ENCODE data around the gene GTF2F1.
A peak's percentile ranks its signal among the peaks of the same experiment; 100 is the strongest.
"Not testable (repeated sequence)": the region's sequence is repeated elsewhere in the genome, so short reads cannot be mapped to it uniquely, and the experiment has no call there.

The GTF2F1 gene

DNA sequence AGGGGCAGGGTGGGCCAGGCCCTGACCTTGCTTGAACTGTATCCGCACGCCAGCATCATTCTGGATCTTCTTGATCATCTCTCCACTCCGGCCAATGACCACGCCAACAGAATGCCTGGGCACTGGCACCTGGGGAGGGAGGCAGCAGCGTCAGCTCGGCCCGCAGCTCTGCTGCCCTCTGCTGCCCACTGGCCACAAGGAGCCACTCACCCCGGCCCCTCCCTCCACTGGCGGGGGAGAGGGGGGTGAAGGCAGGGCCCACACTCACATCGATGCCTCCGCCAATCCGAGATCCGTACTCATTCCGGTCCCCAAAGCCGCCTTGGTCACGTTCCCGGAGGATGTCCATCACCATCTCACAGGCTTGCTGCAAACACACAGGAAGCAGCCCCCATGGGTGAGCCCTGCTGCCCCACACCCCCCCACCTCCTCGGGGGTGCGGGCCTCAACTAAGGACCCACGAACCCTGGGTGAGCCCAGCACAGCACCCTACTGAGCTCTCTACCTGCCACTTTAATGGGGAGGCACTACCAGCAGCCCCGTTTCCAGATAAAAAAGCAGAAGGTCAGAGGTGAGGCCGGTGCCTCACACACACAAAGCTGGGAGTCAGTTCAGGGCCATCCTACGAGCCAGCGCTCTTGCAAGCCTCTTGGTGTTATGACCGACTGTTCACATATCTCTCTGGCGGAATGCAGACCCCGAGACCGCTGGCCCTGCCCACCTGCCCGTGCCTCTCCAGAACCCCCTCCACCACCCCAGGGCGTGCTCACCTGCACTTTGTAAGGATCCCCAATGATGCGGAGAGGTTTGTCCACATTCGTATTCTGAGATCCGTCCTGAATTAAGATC, 25.0 kb upstream of the GTF2F1 start:
- no peak for DNase-seq

DNA sequence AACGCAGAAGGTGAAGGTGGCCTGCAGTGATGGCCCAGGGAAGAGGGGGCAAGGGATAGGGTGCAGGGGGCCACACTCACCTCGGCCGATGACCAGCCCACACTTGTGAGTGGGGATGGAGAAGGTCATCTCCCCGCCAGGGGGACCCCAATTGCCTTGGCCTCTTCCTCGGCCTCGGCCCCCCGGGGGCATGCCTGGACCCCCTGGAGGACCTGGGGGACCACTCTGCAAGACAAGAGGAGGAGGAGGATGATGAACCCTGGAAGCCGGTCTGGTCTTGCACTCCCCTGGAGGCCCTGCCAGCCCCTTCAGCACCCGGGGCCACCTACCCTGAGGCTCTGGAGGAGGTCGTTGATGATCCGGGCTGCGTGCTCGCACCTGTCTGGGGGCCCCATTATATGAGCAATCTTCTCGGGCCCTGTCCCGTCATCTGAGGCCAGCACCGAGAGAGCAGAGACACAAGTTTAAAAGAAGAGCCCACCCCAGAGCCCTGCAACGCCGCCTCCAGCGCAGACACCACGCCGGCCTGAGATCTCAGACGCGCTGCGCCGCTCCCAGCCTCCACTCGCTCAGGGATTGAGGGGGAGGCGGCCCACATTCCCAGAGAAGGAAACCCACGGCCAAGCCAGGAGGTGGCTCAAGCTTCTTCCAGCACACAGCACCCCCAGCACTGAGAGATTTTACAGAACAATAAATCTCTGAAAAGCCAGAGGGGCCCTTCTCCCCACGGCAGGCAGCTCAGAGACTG, 23.9 kb upstream of the GTF2F1 start:
- DNase-seq: no peak

DNA sequence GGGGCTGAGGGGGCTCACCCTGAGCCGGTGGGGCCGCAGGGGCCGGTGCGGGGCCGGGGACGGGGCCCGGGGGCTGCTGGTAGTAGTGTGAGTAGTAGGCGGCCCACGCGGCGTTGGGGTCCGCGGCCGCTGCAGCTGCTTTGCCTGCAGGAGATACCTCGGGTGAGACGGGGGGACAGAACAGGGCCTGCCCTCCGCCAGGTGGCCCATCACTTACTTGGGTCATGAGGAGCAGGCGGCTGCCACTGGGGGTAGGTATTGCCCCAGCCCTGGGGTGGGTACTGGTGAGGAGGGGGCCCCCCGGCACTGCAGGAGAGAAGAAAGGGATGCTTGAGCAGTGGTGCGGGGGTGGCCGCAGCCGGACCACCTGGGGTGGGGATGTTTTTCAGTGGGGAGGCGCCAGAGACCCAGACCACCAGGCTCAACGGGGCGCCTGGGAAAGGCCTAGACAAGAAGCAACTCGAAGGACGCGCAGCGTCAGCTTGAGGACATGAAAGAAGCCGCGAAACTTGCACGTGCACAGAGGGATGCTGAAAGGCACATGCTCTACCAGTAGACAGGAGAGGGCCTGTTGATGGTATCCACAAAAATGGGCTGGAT, 22.7 kb upstream of the GTF2F1 start:
- no peak for DNase-seq

DNA sequence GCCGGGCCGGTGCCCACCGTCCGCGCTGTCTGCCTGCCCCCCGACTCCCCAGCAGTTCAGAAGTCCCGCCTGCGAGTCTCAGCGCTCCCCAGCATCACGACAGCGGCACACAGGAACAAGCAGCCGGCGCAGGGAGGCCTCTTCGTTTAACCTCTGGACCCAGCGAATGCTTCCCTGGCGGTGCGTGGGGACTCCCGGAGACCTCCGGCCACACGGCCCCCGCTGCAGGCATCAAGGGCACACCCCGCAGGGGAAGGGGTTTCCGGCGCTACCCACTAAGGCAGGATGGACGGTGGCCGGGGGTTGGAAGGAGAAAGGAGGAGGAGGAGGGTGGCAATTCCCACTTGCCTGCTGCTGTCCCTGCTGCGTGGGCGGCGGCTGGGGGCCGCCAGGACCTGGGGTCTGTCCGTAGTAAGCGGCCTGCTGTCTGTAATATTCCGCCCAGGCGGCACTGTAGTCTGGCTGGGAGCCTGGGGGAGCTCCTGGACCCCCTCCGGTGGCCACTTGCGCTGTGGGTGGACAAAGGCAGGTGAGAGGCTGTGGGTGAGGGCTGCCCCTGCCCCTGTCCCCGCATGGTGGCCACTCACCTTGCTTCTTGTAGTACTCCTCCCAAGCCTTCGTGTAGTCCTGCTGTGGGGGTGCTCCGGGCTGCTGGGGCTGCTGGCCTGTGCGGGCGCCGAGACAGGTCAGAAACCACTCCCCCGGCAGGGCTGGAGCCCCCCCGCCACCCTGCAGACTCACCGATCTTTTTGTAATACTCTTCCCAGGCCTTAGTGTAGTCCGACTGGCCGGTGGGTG, 22.0 kb upstream of the GTF2F1 start:
- no peak for DNase-seq

DNA sequence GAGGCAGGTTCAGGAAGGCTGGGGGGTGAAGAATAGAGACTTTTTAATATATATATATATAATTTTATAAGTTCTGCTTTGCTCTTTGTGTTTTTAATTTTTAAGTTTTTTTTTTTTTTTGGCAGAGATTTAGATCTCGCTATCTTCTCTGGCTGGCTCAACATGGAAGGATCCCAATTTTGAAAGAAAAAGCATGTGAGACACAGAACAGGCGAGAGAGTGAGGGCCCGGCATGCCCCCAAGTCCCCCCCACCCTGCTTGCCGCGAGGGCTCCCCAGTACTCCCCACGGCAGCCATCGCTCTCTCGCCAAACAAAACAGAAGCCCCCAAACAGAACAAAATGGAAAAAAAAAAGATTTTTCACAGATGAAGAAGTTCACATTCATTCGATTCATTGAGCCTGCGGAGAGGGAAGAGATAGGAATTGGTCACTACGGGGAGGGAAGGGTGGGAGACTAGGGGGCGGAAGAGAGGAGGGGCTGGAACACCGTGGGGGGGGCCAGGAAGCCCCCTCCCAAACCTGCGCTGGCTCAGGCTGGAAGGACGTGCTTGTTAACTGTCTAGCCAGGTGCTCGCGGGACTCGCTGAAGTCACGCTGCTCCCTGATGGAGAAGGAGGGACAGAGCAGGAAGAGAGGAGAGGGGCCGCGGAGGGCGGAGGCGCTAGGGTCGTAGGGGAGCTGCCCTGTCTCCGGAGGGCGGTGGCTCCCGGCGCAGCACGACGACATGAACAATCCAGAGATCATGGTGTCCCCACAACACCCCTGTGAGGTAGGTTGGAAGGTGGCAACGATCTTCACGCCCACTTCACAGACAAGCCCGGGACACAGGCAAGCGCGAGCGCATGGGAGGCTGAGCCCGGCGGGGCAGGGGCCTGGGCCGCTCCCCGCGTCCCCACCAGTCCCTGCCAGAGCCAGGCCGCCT, 21.0 kb upstream of the GTF2F1 start:
- DNase-seq: no peak

DNA sequence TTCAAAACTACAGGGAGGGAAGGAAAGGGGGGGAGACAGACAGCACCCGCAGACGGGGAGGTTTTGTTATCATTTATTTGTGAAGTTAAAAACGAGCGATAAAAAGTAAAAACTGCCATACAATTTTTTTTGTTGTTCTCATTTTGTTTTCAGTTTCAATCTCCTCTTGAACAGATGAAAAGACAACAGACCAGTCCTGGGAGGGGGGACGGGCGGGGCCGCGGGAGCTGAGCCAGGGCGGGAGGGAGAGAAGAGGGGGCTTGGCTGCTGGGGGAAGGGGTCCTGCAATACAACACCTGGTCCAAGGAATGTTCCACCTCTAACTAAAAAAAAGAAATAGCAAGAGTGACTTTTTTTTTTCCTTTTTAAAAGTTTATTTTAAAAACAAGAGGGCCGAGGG, 20.3 kb upstream of the GTF2F1 start:
- DNase-seq: no peak

DNA sequence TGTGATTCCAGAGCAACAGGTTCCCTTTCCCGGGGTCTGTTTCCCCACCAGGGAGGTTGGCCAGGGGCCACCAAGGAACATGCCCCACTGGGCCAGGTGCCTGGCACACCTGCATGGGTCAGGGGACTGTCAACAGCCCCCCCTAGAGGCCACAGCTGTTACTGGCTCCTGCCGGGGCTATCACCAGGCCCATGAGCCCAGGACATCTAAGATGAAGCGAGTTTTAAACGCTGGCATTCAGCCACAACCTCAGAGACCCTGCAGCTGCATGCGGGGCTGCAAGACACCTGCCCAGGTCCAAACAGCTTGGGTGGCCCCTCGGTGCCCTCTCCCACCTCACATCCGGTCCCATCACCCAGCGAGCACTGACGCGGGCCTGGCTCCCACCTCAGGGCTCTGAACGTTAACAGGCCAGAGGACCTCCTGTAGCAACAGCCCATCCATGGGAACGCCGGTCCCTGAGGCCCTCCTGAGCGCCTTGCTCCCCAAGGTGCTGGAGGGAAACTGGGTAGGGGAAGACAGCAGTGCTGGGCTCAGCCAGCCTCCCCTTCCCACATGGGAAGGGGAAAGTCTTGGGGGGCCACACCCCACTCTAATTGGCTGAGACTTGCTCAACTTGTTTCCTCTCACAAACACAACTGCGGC, 19.6 kb upstream of the GTF2F1 start:
- DNase-seq: peak; percentile 41

DNA sequence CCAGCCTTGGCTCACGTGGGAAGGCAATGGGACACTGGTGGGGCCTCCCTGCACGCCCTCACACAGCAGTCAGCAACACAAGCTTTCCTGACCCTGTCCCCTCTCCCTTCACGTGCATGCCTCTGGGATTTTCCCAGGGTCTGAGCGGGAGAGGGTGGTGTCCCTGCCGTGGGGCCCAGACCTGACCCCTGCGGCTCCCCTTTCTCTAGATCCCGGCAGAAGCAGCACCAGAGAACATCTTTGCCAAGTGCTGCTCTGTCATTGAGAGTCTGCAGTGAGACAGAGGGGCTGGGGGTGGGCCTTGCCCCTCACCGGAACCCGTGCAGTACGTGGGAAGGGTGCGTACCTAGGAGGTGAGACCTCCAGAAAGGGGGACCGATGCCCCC, 19.1 kb upstream of the GTF2F1 start:
- no peak for DNase-seq

DNA sequence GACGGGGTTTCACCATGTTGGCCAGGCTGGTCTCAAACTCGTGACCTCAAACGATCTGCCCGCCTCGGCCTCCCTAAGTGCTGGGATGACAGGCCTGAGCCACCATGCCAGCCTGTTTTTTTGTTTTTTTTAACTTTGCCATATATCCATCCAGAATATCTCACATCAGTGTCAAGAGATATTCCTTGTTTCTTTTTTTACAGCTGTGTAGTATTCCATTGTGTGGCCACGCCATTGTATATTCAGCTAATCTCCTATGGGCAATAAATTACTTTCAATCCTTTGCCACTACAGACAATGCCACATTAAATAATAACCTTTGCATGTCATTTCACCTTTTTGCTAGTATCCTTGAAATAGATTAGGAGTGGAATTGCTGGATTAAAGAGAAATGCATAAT, 16.4 kb upstream of the GTF2F1 start:
- no peak for DNase-seq

DNA sequence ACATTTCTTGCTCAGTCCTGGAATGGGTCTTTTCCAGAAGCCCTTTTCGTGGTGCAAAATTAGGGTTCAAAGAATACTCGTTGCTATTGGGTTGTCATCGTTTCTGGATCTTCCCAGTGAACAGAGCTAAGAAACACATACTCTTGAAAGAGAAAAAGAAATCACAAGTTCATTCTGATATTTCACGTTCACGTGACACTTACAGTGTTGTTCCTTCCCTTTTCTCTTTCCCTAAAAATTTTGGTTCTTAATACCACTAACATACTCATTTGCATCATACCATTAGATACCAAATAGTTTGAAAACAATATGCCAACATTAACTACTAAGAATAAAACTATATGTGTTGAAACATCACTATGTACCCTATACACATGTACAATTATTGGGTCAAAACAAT, 13.4 kb upstream of the GTF2F1 start:
- DNase-seq: no peak

DNA sequence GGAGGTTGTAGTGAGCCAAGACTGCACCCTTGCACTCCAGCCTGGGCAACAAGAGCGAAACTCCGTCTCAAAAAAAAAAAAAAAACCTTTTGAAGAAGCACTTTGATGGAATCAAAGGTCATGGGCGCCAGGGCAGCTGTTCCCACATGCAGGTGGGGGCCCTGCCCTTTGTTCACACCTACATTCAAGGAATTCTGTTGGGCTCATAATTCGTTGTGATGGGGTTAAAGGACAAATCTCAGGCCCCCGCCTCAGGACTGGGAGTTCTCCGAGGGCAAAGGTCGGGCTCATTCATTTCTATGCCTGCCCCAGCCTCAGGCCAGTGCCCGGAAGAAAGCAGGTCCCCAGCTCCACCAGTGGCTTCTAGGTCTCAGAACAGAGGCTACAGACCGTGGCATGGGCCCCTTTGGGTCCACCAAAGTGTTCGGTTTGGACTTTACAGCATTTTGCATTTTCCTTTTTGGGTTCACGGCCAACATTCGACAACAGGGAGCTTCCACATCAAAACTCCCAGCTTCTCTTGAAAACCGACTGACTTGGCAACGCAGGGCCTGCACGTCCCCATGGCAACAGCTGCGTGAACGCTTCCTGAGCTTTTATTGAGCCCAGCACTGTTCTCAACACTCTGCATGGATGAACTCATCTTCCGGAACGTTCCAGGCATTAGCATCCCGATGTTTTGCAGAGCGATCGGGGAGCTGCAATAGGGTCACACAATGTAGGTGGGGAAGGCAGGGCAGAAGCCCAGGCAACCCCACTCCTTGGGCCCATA, 10.1 kb upstream of the GTF2F1 start:
- no peak for DNase-seq

DNA sequence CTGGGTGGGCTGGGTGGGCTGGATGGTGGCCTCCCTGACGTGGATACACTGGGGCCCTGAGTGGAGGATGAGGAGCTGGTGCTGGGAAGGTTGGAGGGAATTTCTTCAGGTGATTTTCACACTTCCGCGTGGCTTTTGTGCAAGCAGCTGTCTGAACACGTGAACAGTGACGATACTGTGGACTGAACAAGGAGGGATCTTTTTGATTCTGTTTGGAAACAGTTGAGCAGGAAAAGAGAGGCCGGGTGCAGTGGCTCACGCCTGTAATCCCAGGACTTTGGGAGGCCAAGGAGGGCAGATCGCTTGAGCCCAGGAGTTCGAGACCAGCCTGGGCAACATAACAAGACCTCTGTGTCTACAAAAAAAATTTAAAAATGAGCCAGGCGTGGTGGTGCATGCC, 9.1 kb upstream of the GTF2F1 start:
- no peak for DNase-seq

DNA sequence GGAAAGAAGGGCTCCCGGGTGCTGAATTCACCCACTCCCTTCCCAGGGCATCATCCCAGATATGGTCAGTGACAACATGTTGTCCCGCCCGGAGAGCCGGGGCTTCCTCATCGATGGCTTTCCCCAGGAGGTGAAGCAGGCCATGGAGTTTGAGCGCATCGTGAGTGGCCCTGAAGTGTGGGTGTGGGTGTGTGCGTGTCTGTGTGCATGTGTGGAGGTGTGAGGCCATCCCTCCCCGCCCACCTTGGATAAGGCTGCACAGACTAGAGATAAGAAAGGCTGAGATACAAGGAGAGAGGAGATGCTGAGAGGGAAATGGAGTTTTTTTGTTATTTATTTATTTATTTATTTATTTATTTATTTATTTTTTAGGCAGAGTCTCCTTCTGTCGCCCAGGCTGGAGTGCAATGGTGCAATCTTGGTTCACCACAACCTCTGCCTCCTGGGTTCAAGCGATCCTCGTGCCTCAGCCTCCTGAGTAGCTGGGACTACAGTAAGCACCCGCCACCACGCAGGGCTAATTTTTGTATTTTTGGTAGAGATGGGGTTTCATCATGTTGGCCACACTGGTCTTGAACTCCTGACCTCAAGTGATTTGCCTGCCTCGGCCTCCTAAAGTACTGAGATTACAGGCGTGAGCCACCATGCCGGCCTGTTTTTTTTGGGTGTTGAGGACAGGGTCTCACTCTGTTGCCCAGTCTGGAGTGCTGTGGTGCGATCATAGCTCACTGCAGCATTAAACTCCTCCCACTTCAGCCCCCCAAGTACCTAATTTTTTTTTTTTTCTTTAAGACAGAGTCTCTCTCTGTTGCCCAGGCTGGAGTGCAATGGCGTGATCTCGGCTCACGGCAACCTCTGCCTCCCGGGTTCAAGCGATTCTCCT, 7.3 kb upstream of the GTF2F1 start:
- not testable (repeated sequence) for DNase-seq

DNA sequence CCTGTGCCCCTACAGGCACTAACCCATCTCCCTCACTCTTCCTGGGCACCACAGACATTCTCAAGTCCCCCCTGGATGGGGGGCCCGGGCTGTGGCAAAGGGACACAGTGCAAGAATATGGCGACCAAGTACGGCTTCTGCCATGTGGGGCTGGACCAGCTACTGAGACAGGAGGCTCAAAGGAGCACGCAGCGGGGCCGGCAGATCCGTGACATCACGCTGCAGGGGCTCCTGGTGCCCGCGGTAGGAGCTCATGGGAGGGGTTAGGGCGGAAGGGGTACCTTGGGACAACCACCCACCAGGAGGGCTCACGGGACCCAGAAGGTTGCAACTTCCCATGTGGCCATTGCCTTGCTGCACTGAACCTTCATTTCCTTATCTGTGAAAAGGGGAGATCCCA, 3.3 kb upstream of the GTF2F1 start:
- DNase-seq: no peak

DNA sequence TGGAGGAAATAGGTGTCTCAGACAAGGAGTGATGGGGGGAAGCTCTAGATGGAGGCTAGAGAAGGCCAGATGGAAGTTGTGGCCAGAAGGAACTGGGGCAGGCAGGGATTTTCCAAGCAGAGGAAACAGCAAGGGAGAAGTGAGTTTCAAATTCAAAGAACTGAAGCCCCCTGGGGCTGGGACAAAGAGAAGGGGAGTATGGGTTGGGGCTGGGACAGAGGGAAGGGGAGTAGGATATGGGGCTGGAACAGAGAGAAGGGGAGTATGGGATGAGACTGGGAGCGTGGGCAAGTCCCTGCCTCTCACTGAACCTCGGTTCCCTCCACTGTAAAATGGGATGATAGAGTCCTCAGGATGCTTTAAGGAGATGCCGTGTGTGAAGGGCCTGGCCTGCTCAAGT, 1.9 kb upstream of the GTF2F1 start:
- no peak for DNase-seq

DNA sequence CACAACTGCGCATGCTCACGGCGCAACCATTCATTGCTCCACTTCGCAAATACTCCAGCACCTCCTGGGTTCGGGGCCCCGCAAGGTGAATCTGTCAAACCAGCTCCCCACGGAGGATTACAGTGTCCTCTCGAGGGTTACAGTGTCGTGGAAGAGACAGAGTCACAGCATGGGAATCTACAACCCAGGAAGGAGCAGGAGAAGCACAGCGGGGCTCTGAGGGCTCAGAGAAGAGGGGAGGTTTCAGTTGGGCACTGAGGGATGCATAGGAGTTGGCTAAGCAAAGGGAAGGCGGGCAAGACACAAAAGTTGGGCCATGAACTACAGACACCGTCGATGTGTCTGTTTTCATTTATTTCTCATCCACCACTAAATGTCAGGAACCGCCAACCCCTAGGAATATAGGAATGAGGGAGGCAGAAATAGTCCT, 1.0 kb upstream of the GTF2F1 start:
- DNase-seq: peak; percentile 81

DNA sequence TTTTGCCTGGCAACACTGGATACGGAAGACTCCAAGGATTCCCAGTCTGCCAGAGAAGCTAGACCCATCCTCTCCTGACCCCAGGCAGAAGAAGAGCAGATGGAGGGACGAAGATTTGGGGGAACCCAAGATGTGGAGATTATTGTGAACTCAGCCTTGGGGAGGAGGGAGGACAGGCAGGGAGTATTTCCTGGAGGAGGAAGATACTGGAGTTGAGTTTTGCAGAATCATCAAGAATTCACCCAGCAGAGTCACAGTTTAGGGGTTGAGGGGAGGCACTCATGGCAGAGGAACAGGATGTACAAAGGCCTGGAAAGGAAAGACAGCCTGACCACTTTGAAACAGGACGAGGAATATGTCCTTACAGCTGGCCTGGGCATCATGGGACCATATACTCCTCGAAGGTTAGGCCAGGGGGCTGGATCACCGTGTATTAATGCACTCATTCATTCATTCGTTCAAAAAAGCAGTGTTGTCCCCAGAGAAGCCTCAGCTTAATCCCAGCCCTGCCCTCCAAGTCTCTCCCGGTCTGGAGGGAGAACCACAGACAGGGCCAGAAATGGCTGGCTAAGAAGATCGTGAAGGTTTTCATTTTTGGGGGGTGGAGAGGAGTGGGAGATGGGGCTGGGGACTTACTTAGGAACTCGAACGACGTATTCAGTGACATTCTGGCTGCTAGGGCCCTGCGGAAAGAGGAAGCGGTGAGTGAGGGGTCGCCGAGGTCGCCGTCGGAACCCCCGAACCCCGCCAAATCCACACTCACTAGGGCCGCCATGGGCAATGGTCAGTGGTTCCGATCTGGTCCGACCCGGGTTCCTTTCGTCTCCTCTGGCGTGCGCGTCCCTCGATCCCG, 517 bp downstream of the GTF2F1 start:
- peak; percentile 25 for DNase-seq

DNA sequence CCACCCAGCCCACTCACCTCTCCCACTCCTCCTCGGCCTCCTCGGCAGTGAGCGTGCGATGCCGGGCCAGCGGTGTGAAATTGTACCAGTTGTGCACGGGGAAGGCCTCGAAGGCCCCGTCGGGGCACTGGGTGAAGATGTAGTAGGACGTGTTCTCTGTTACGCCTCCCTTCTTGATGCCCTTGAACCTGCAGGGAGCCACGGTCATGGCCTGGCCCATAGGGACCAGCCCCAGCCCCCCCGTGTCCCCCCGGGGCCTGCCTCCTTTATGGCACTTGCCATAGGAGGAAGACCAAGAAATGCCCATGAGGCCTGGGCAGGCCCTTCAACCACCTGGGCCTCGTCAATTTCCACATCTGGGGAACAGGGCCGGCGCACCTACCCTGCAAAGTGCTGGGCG, 5.6 kb downstream of the GTF2F1 start:
- DNase-seq: no peak

DNA sequence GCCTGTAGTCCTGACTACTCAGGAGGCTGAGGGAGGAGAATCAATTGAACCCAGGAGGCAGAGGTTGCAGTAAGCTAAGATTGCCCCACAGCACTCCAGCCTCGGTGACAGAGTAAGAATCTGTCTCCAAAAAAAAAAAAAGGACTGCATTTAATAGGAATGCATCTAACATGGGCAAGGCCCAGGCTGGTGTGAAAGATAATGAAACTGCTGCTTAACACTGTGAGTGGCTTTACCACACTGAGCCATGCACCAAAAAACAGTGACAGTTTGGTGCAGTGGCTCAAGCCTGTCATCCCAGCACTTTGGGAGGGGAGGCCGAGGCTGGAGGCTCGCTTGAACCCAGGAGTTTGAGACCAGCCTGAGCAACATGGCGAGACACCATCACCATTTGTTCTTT, 8.6 kb downstream of the GTF2F1 start:
- no peak for DNase-seq

Measured in CD4-positive, alpha-beta T cell treated with Interleukin-15 for 1 hour (primary cell).